Non-pigmented ciliary epithelial cell (primary cell): ENCODE data around the gene MARS1.

ENCODE experiments used
- DNase-seq: peaks from one replicate; pipeline ENCODE4 v3.0.0-alpha.2; 2010; ENCODE audit warnings: low read depth

MARS1 gene

DNA sequence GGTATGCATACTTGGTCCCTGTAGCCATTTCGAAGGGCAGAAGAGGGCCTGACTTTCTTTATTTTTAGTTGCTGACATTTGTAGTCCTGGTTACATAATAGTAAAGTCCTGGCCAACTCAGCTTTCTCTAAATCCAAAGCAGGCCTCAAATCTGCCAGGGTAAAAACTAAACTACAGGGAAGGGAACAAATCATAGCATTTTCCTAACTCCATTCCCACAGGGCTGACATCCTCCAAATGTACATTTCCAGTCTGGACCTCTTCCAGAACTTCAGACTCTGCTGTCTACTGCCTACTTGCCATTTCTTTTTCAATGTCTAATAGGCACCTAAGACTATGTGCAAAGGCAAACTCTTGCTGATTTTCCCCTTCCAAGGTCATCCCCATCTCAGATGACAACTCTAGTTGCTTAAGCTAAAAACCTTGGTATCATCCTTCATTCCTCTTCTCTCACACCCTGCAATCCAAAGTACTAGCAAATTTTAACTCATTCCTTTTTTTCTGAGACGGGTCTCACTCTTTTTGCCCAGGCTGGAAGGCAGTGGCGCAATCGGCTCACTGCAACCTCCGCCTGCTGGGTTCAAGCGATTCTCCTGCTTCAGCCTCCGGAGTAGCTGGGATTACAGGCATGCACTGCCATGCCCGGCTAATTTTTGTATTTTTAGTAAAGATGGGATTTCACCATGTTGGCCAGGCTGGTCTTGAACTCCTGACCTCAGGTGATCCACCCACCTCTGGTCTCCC, 30.5 kb downstream of the MARS1 start:
- DNase-seq: no peak

DNA sequence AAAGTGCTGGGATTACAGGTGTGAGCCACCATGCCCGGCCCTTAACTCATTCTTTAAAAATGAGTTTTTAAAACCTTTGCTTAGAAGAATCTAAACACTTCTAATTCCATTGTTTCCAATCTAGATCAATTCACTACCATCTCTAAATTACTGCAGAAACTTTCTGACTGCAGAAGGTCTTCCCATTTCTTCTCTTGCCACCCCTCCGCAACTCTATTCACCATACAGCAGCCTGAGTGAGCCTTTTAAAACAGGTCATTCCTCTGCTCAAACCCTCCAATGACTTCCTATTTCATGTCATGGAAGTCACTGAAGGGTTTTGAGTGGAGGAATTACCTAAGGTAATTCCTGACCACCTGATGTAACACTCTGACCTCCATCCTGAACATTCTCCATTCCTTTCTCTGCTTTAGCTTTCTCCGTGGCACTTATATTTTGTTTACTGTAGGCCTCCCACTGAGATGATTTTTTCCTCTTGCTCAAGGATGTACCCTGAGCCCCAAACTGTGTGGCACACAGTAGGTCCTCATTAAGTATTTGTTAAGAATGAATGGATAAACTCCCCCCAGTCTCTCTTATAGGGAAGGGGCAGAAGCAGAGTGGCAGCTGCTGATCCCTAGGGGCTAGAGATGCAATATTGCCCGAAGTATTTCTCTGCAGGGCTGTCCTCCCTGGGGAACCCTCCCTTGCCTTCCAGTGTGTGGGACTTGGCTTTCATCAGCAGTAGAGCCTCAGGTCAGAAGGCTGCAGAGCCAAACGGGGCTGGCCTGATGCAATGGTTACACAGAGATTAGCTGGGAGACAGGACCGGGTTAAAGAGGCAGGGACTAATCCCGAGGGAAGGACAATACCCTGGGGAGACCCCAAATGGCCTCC, 31.3 kb downstream of the MARS1 start:
- no peak for DNase-seq

DNA sequence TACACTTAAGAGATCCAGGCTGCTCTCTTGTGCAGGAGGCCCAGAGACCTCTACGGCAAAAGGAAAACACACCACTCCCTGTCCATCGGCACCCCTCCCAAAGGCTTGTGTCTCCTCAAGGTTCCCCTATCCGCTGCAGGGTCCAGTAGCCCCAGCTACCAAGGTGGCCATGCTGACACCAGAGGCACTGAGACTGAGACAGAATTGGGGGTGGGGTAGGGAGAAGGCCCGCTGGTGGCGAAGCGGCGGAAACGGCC, 31.9 kb downstream of the MARS1 start:
- DNase-seq: no peak

DNA sequence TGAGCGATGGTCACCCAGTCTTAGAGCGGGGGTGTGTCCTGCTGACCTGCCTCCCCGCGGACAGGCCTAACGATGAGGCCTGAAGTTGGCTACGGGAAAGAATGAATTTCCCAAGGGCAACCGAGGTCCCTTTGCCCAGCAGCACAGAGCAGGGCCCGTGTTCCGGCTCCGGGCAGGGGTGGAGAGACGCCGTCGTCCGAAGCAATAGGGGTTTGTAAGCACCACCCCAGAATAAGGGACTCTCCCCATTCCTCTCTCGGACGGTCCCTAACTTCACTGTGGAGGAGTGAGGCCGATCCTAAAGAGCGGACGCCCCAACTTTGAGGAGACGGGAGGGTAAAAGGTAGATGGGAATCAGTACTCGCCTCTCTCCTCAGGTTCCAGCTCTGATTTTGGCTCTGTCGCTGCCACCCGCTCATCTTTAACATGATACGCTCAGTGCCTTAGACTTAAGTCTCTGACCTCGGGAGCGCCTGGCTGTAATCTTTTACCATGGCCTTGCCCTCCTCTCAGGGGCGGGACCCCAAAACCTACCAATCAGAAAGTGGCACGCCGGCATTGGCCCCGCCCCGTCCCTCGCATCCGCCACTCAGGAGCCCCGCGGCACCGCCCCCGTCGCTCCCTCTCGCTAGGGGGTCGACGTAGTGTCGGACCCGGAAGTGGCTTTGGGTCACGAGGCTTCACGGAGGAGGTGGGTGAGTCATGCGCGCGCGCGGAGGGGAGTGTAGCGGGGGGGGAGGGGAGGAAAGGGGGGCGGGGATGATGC, 32.4 kb downstream of the MARS1 start, which contains the start of gene DDIT3:
DDIT3 (minus strand) TSS at position 462 of the 766 bp plus-strand sequence. CDS start 3,108 bp downstream, outside the sequence.
- peak; percentile 89 for DNase-seq

DNA sequence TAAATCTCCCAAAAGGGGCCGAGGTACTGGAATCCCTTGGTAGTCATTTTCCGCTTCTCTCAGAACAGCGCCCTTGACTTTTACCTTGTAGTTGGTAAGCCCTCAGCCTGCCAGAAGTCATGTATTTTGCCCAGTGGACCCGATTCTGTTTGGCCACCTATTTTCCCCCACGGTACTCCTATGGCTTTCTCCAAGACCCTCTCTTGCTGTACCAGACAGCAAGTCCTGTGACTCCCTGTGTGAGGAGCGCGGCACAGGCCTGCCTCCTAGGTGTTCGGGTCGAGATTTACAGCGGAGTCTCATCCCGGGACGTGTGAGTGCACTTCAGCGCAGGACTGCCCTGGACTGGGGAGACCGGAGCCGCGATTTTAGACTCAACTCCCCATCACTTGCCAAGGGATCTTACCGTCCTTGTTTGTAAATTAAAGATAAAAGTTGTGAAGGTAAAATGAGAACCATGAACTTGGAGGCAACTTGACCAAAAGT, 33.7 kb downstream of the MARS1 start:
- peak; percentile 19 for DNase-seq

DNA sequence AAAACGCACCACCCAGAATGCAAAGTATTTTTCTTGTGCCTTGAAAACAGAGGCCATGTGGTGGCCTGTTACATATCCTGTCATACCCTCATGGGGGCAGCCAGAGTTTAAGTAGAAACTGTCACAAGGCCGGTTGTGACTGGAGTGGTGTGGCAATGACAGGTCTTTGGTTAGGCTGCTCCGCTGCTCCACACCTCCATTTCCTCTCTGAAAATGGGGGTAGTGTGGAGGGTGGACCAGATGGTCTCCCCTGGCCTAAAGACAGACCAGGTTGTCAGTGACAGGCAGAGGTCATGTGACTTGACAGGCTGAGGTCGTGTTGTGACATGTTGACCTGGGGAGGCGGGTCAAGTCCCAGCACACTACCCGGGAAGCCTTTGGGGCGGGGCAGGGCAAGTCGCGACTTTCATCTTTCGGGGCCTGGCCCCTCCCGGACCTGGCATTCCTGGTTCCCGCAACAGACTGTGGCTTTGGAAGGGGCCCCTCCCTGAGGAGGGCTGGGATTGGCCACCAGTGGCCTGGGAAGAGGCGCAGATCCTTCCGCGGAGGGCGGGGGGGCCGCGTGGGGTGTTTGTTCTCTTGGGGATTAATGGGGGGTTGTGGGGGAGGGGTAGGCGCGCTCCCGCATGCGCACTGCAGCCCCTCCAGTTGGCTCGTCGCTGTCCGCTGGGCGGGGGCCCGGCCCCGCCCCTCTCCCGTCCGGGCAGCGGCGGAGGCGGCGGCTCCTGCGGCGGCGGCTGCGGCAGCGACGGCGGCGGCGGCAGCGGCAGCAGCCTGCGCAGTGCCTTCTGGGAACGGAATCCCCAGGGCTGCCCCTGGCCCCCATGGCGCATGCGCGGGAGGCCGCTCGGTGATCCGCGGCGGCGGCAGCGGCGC, 34.4 kb downstream of the MARS1 start, which contains the start of gene MBD6:
MBD6 (plus strand) TSS at position 814 of the 876 bp plus-strand sequence. CDS start 1,480 bp downstream, outside the sequence.
- peak; percentile 53 for DNase-seq

DNA sequence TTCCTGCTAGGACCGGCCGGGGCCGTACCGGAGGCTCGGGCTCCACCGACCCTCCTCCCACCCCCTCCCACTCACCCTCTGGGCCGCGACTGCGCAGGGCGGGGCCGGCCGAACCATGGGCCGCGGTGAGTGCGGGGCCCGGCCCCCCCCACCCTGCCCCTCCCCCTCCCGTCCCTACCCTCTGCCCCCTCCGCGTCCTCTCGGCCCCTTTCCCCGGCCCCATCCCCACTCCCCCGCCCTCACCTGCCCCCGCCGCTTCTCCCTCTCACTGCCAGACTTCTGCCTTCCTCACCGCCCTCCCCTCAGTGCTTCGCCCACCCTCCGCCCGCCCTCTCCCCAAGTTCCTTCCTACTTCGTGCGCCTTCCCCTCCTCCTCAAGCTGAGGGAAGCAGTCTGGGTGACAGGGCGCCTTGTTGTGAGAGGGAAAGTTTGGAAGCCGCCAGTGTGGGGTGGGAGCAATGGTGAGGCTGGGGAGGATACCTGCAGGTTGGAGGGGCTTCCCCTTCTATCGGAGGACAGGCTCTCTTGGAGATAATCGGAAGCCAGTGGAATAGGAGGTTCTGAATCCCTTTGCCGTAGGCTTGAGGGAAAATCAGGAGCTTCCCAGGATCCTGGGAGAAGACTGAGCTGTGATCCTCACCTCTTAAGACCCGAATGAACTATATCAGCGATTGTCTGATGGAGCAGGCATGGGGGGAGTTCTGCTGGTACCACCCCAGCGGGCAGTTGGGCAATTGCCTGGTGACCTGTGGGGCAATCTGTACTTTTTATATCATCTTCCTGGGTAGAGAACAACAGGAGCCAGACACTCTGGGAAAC, 35.2 kb downstream of the MARS1 start:
- DNase-seq: no peak

DNA sequence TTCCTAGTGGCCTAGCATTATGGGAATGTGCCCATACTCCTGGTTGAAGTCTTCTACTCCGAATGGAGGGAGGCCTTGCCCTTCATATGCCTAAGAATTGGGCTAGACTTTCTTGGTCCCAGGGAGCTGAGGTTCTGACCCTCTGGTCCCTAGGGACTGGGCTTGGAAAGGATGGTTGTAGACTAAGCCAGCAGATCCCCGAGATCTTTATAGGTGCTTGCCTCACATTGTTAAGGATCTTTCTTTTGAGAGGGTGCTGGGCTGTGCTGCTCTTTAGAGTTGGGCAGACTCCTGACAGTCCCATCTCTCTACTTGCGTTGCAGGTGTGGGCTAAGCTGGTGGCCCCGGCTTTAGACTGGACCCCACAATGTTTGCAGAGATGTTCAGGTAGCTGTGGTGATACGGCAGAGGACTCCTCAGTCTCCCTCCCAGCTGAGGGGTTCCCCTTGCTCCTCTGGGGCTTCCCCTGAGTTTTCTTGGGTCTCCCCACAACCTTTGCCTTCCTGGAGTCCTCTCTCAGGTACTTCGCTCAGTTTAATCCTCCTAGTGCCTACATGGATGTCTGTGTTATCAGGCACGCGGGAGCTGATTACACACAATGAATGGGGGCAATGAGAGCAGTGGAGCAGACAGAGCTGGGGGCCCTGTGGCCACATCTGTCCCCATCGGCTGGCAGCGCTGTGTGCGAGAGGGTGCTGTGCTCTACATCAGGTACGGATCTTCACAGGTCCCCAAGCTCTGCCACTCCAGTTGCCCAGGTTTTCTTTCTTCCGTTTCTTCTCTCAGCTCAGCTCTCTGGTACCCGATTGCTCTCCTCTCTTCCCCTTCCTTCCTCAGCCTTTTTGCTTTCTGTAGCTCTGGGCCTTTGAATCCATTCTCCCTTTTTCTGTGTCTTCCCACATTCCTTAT, 36.1 kb downstream of the MARS1 start:
- no peak for DNase-seq

DNA sequence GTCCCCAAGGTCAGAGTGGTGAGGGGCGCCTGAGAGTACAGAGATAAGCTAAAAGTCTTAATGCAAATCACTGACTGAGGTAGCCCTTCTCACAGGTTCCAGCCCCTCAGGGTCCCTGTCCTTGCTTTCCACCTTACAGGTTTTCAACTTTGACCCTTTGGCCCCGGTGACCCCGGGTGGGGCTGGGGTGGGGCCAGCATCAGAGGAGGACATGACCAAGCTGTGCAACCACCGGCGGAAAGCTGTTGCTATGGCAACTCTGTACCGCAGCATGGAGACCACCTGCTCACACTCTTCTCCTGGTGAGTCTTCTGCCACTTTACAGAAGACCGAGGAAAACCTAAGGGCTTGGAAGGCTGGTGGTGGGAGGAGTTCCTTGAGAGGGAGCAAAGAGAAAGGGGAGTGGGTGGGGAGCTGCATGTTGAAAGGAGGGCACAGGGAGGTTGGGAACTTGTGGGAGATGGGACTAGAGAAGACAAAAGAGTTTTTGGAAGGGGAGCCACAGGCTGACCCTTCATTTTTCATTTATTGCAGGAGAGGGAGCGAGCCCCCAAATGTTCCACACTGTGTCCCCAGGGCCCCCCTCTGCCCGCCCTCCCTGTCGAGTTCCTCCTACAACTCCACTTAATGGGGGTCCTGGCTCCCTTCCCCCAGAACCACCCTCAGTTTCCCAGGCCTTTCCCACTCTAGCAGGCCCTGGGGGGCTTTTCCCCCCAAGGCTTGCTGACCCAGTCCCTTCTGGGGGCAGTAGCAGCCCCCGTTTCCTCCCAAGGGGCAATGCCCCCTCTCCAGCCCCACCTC, 37.1 kb downstream of the MARS1 start:
- DNase-seq: no peak

DNA sequence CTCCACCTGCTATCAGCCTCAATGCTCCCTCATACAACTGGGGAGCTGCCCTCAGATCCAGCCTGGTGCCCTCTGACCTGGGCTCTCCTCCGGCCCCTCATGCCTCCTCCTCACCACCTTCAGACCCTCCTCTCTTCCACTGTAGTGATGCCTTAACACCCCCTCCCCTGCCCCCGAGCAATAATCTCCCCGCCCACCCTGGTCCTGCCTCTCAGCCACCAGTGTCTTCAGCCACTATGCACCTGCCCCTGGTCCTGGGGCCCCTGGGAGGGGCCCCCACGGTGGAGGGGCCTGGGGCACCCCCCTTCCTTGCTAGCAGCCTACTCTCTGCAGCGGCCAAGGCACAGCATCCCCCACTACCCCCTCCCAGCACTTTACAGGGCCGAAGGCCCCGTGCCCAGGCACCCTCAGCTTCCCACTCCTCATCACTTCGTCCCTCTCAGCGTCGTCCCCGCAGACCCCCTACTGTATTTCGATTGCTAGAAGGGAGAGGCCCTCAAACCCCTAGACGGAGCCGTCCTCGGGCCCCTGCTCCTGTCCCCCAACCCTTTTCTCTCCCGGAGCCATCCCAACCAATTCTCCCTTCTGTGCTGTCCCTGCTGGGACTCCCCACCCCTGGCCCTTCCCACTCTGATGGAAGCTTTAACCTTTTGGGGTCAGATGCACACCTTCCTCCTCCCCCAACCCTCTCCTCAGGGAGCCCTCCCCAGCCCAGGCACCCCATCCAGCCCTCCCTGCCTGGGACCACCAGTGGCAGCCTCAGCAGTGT, 37.9 kb downstream of the MARS1 start:
- no peak for DNase-seq

DNA sequence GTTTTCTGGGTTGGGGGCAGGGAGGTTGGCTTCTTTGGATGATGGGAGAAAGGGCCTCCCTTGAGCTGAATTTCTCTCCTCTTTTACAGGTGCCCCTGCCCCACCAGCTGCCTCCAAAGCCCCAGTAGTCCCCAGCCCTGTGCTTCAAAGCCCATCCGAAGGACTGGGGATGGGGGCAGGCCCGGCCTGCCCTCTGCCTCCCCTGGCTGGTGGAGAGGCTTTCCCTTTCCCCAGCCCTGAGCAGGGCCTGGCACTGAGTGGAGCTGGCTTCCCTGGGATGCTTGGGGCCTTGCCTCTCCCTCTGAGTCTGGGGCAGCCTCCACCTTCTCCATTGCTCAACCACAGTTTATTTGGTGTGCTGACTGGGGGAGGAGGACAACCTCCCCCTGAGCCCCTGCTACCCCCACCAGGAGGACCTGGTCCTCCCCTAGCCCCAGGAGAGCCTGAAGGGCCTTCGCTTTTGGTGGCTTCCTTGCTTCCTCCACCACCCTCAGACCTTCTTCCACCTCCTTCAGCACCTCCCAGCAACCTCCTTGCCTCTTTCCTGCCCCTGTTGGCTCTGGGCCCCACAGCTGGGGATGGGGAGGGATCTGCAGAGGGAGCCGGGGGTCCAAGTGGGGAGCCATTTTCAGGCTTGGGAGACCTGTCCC, 38.7 kb downstream of the MARS1 start:
- no peak for DNase-seq

DNA sequence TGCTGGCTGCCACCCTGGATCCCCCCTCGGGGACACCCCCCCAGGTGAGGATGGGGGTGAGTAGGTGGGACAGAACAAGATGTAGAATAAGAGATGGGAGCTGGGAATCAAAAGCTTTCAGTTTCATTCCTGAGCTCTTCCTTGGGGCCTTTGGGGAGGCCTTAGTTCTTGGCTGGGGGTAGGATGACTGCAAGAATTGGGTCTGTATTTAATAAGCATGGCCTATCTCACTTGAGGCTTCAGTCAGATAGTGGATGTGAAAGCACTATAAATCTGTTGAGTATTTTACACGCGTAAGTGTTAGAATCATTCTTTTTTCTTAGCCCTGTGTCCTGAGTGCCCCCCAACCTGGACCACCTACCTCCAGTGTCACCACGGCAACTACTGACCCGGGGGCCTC, 39.3 kb downstream of the MARS1 start:
- no peak for DNase-seq

DNA sequence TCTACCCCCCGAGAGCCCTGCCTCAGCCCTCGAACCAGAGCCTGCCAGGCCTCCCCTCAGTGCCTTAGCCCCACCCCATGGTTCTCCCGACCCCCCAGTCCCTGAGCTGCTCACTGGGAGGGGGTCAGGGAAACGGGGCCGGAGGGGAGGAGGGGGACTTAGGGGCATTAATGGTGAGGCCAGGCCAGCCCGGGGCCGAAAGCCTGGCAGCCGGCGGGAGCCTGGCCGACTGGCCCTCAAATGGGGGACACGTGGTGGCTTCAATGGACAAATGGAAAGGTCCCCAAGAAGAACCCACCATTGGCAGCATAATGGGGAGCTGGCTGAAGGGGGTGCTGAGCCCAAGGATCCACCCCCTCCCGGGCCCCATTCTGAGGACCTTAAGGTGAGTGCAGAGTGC, 40.3 kb downstream of the MARS1 start:
- no peak for DNase-seq

DNA sequence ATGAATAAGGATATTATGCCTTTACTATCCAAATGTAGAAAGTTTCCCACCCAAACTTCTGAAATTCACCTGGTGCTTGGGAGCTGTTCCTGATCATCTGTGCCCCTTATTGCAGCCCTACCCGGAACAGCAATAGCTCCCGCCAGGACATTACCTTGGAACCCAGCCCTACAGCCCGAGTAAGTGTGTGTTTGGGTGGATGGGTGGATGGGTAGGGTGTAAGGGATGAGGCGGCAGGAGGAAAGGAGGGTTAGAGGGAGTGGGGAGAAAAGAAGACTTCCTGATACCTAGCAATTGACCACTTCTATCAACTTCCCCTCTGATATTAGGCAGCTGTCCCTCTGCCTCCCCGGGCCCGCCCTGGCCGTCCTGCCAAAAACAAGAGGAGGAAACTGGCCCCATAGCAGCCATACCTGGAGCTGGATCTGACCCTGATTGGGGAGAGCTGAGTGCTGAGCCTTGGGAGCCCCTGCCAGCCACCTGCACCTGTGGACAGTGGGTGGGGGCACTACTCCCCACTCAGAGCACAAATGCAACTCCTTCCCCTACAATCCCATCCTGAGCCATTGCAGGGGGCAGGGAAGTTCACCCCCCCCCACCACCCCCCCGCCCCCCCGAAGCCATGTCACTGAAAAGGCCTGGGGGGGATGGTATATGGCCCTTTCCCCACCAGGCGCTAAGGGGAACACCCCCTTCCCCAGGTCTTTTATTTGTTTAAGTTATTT, 41.1 kb downstream of the MARS1 start:
- DNase-seq: no peak

DNA sequence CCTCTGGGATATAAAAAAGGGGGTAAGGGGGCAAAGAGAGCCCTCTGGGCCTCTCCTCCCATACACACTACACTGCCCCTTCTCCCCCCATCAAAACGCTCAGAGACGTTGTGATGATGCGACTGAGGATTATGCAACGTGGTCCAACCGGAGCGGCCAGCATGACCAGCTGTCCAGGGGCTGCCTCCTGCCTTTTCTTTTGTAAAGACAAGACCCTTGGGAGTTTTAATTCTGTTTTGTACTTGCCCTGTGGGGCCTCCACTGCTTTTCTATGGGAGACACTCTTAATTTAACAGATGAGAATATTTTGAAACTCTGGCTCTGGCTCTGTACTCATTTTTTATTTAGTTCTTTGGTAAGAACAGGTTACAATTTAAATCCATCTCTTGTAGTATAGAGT, 42.0 kb downstream of the MARS1 start:
- no peak for DNase-seq

DNA sequence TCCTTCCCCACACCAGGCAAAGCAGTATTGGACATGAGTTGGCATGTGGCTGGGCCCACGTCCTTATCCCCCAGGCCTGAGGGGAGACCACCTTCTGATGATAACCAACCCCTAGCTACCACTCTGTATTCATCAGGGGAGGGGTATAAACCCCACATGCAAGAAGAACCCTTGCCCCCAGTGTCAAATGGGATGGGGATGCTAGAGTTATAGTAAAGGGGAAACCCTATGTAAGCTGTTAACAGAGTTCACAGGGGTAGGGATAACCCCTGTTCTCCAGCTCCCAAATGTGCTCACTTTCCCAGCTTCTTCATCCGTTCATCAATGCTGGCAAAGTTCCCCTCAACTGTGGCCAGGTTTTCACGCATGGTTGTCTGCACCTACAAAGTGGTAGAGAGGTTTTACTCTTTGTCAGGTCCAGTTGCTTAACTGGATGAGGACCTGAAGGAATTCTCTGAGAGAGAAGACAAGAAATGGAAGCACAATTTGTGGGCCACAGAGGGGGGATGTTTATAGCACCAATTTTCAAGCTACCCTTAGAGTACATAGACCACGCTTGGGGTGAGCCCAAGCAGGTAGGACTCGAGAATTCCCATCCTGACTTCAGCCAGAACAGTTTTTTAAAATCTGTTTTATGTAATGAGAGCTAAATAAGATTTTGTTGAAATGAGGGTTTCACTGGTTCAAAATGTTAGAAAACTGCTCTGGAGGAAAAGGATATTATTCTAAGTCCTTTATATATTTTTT, 42.7 kb downstream of the MARS1 start:
- no peak for DNase-seq
